Fibroblast of villous mesenchyme (primary cell): ENCODE data around the gene LRRC17. TPM values are rescaled to one million over a fixed set of nuclear protein-coding genes. Genes with fewer than 3 reads are reported as not detected.
"Not testable (repeated sequence)": the region's sequence is repeated elsewhere in the genome, so short reads cannot be mapped to it uniquely, and the experiment has no call there.

Source experiments
- DNase-seq: peaks from one replicate; pipeline ENCODE4 v3.0.0-alpha.2; 2010; ENCODE audit warnings: low read depth
- H3K4me3 ChIP-seq: 2 replicates; pipeline ENCODE4 v1.5.1; 2011; ENCODE audit warnings: low read depth, mild to moderate bottlenecking, low read length
- CTCF ChIP-seq: IDR thresholded peaks from 2 replicates; pipeline ENCODE4 v1.5.1; 2012; ENCODE audit warnings: low read depth, mild to moderate bottlenecking, low read length; ENCODE audit not compliant: insufficient read depth
- total RNA-seq: library from RNA; depleted of rRNA; stranded (reverse); fragments of >200 nt; gene quantifications from 2 replicates; pipeline ENCODE4 v1.2.3, GENCODE V29; 2012

The LRRC17 gene
- total RNA-seq, 1 donor: 70.0 TPM

- no peak overlapping the region for H3K4me3 ChIP-seq
- no peak for TF ChIP-seq CTCF
- no peak for DNase-seq
These were observed 15.6 kb upstream of the LRRC17 start for GRCh38 chr7:102897211-102897631.

- DNase-seq: no peak
- TF ChIP-seq CTCF: no peak
- no peak overlapping the region for H3K4me3 ChIP-seq
These were observed 14.8 kb upstream of the LRRC17 start for GRCh38 chr7:102897856-102898531.

GRCh38 chr7:102898532-102898859 lies 14.3 kb upstream of the LRRC17 start:
- DNase-seq: no peak
- no peak overlapping the region for H3K4me3 ChIP-seq
- no peak for TF ChIP-seq CTCF

- H3K4me3 ChIP-seq, DNase-seq: not testable (repeated sequence)
These were observed 10.7 kb upstream of the LRRC17 start for GRCh38 chr7:102902052-102902451.

GRCh38 chr7:102903576-102903975 lies 9.2 kb upstream of the LRRC17 start:
- not testable (repeated sequence) for DNase-seq, H3K4me3 ChIP-seq

GRCh38 chr7:102908676-102909075 lies 4.1 kb upstream of the LRRC17 start:
- no peak for DNase-seq
- H3K4me3 ChIP-seq: no peak overlapping the region
- no peak for TF ChIP-seq CTCF

GRCh38 chr7:102913826-102914225 lies 1.0 kb downstream of the LRRC17 start:
- no peak for DNase-seq
- H3K4me3 ChIP-seq: peak overlapping the region; percentile 55
- no peak for TF ChIP-seq CTCF

- H3K4me3 ChIP-seq: peak overlapping the region; percentile 55
- DNase-seq: no peak
- no peak for TF ChIP-seq CTCF
These were observed 1.8 kb downstream of the LRRC17 start for GRCh38 chr7:102914585-102914984.
